HepG2 (cell line): Measurements from ENCODE around the gene CRYAA. TPM values are rescaled to one million over a fixed set of nuclear protein-coding genes. Genes with fewer than 3 reads are reported as not detected.

Experiments used
- ATAC-seq: fragments of 200-7000 bp; cut with Tn5 transposase; 3 replicates; pipeline ENCODE4 v1.9.1; 2020; ENCODE audit warnings: mild to moderate bottlenecking, moderate library complexity
- BruUV-seq: library from RNA; stranded (reverse); fragments of 400-500 nt; replicated peaks from 2 replicates; lab custom pipeline; 2021; lab: Mats Ljungman, UMichigan
- CTCF ChIA-PET: fragments of 300-600 bp; formaldehyde crosslinking; extraction: SDS; loops from one replicate; lab custom pipeline; 2021; ENCODE audit warnings: low total read pairs, inconsistent platforms, low intra/inter-chr PET ratio; lab: Yijun Ruan, JAX
- POLR2A ChIA-PET: fragments of 350-600 bp; sonication (Branson Sonifier 250); formaldehyde crosslinking; loops from one replicate; lab custom pipeline; 2020; ENCODE audit warnings: antibody characterized with exemption, inconsistent platforms; lab: Yijun Ruan, JAX
- DNase-seq: peaks from one replicate; pipeline ENCODE4 v3.0.0-alpha.2; 2015; ENCODE audit warnings: low spot score
- FAIRE-seq: peaks from 3 replicates; lab custom pipeline; 2011; peaks lifted over from hg19 to GRCh38; lab: Jason Lieb, UNC
- H2AFZ ChIP-seq: one replicate; pipeline ENCODE4 v1.6.1; 2011; ENCODE audit warnings: low read length, inconsistent platforms
- H3K27ac ChIP-seq: fragments of 300-600 bp; 3 replicates; pipeline ENCODE4 v1.8.0; 2011; ENCODE audit warnings: mixed run types, mild to moderate bottlenecking, mixed read lengths, low read length, inconsistent platforms; ENCODE audit not compliant: insufficient read depth; ENCODE audit errors: extremely low read length
- H3K27me3 ChIP-seq, 2 experiments: fragments of 200-600 bp in 1 of 2; 2 replicates in 1 of 2; 3 replicates in 1 of 2; pipeline versions ENCODE4 v1.6.0 to v1.8.0; 2011; ENCODE audit warnings: low read length in 2 of 2, mild to moderate bottlenecking in 2 of 2, moderate library complexity in 2 of 2, inconsistent platforms in 1 of 2; ENCODE audit not compliant: insufficient read depth in 2 of 2, control insufficient read depth in 1 of 2
- H3K36me3 ChIP-seq, 2 experiments: fragments of 200-600 bp in 1 of 2; replicated peaks in 1 of 2; 2 replicates in 1 of 2; 3 replicates in 1 of 2; pipeline versions ENCODE4 v1.5.1 to v1.8.0; 2011; ENCODE audit warnings: low read length in 2 of 2, inconsistent platforms in 1 of 2; ENCODE audit not compliant: insufficient read depth in 2 of 2, control insufficient read depth in 1 of 2
- H3K4me1 ChIP-seq: 2 replicates; pipeline ENCODE4 v1.5.1; 2012; ENCODE audit warnings: low read length, inconsistent platforms; ENCODE audit not compliant: insufficient read depth
- H3K4me2 ChIP-seq: 2 replicates; pipeline ENCODE4 v1.6.0; 2011; ENCODE audit warnings: low read depth, low read length, inconsistent platforms
- H3K4me3 ChIP-seq, 3 experiments: fragments of 200-600 bp in 1 of 3; sonication (generic), shearing (Covaris generic) in 1 of 3; replicated peaks in 1 of 3; 2 replicates each; pipeline ENCODE4 v1.5.1; 2011 to 2016; ENCODE audit warnings: low read length in 3 of 3, inconsistent platforms in 2 of 3, low read depth in 2 of 3, mild to moderate bottlenecking in 2 of 3, control low read depth in 1 of 3, mixed read lengths in 1 of 3; ENCODE audit not compliant: insufficient read depth in 1 of 3
- H3K79me2 ChIP-seq: one replicate; pipeline ENCODE4 v1.6.1; 2011; ENCODE audit warnings: low read length, inconsistent platforms; ENCODE audit not compliant: insufficient read depth
- H3K9ac ChIP-seq: 2 replicates; pipeline ENCODE4 v1.6.0; 2011; ENCODE audit warnings: mild to moderate bottlenecking, low read depth, low read length, inconsistent platforms; ENCODE audit not compliant: insufficient read depth
- H3K9me3 ChIP-seq: 2 replicates; pipeline ENCODE4 v1.5.1; 2012; ENCODE audit warnings: mild to moderate bottlenecking, low read length
- H4K20me1 ChIP-seq: 2 replicates; pipeline ENCODE4 v1.6.0; 2011; ENCODE audit warnings: inconsistent platforms, mild to moderate bottlenecking, low read length, moderate library complexity; ENCODE audit not compliant: insufficient read depth
- THAP7 ChIP-seq: sonication (generic); formaldehyde crosslinking; IDR thresholded peaks from 2 replicates; pipeline ENCODE4 v1.8.1; 2023; ENCODE audit warnings: mild to moderate bottlenecking, missing genetic modification reagents
- ZNF646 ChIP-seq: sonication (generic); formaldehyde crosslinking; IDR thresholded peaks from 2 replicates; pipeline ENCODE4 v1.9.0; 2021; ENCODE audit warnings: mild to moderate bottlenecking, missing genetic modification reagents
- WGBS: methylation state at CpG from one replicate; pipeline ENCODE4 v1.1.6; 2017; ENCODE audit warnings: low lambda C conversion rate; 5-methylcytosine and 5-hydroxymethylcytosine counted together
- in situ Hi-C: cut with HindIII; loops from 2 replicates; pipeline ENCODE4 v1.10.0; 2017; ENCODE audit warnings: low pct_unique_long_range_greater_than_20kb; ENCODE audit not compliant: extremely low pct_ligation_motif_present
- intact Hi-C: fragments of 100-400 bp; cut with micrococcal nuclease; formaldehyde crosslinking; loops from one replicate; pipeline ENCODE4 v1.10.0; 2022; ENCODE audit not compliant: unreplicated experiment
- polyA plus RNA-seq, 8 experiments: library from polyadenylated mRNA; depleted of rRNA in 3 of 8; stranded (reverse) in 7 of 8; unstranded in 1 of 8; fragments of >200 nt; fragmentation: Illumina TruSeq in 4 of 8; extraction: Trizol in 4 of 8; gene quantifications; 2 replicates each; pipeline versions ENCODE4 v1.2.1 to v1.2.3, GENCODE V29; 2011 to 2016; ENCODE audit warnings: low read depth in 4 of 8, missing spikeins in 1 of 8, mixed read lengths in 1 of 8; ENCODE audit not compliant: insufficient read depth in 1 of 8
- total RNA-seq, 5 experiments: library from RNA; depleted of rRNA; stranded (reverse); fragments of >200 nt; fragmentation: Illumina TruSeq; extraction: Trizol; gene quantifications; 2 replicates each; pipeline ENCODE4 v1.2.3, GENCODE V29; 2016; ENCODE audit warnings: low read depth in 1 of 5

CRYAA gene
- total and polyA plus RNA-seq, 2 of the 13 experiments (the other 11 are each of a cell fraction or from before 2014, with no cell fraction given): 5.6 to 8.6 TPM

- ATAC-seq (no peak; the same call in 2 of the 3 replicates), DNase-seq (no peak), FAIRE-seq (peak; percentile 32)
- WGBS: 92% methylated on average over 5 of the region's 11 CpGs
- H3K9me3 ChIP-seq: no peaks in the 10 kb centered on the region
- H3K4me1 ChIP-seq: peaks cover 43% of the 10 kb centered on the region
- BruUV-seq: no TSS peak
- no peaks in the 10 kb centered on the region for H3K79me2 ChIP-seq
- in situ Hi-C loops (no loop called here), intact Hi-C loops (no loop called here)
- H3K27me3 ChIP-seq: no peaks in the 10 kb centered on the region
- H3K36me3 ChIP-seq: no peaks in the 10 kb centered on the region
- POLR2A ChIA-PET: interaction anchor here (0.5 to 1.6 kb wide), 4 partner anchors 17 to 543 kb away, joined by 3 to 5 read pairs (median 4); no protein-coding TSS in a partner anchor
- CTCF ChIA-PET: no interaction called here
- H3K4me2 ChIP-seq: no peak overlapping the region
- TF ChIP-seq ZNF646 (CRISPR knock-in tag) (peak; percentile 82), THAP7 (no peak)
- H3K4me3 ChIP-seq: no peak overlapping the region
- no peaks in the 10 kb centered on the region for H4K20me1 ChIP-seq
- H2AFZ ChIP-seq: no peak overlapping the region
- H3K27ac ChIP-seq: no peak overlapping the region
- no peak overlapping the region for H3K9ac ChIP-seq
Observed at GRCh38 chr21:43193088-43193650, 24.4 kb downstream of the CRYAA start.
